Activated gamma-delta T cell treated with Interleukin-2 at 50 U/mL for 16 hours (primary cell): Measurements from ENCODE around the gene WDR33.
"Not testable (repeated sequence)": the region's sequence is repeated elsewhere in the genome, so short reads cannot be mapped to it uniquely, and the experiment has no call there.

Experiments used
- DNase-seq: peaks from one replicate; pipeline ENCODE4 v3.0.0-alpha.2; 2020

Gene WDR33

GRCh38 chr2:127807678-127808353, 3.2 kb downstream of the WDR33 start:
- no peak for DNase-seq

- not testable (repeated sequence) for DNase-seq
Observed at GRCh38 chr2:127806860-127807259, 4.1 kb downstream of the WDR33 start.

- DNase-seq: no peak
Observed at GRCh38 chr2:127805491-127805890, 5.5 kb downstream of the WDR33 start.

GRCh38 chr2:127799926-127800325, 11.0 kb downstream of the WDR33 start:
- no peak for DNase-seq

- DNase-seq: no peak
Observed at GRCh38 chr2:127796389-127796788, 14.6 kb downstream of the WDR33 start.

- DNase-seq: not testable (repeated sequence)
Observed at GRCh38 chr2:127794901-127795300, 16.1 kb downstream of the WDR33 start.

GRCh38 chr2:127792805-127793204, 18.2 kb downstream of the WDR33 start:
- DNase-seq: no peak

- DNase-seq: no peak
Observed at GRCh38 chr2:127790694-127791529, 20.1 kb downstream of the WDR33 start.

GRCh38 chr2:127786048-127786809, 24.7 kb downstream of the WDR33 start:
- no peak for DNase-seq

GRCh38 chr2:127784965-127785518, 25.9 kb downstream of the WDR33 start:
- DNase-seq: no peak

- no peak for DNase-seq
Observed at GRCh38 chr2:127783101-127783500, 27.9 kb downstream of the WDR33 start.

- DNase-seq: no peak
Observed at GRCh38 chr2:127778850-127779249, 32.1 kb downstream of the WDR33 start.

- no peak for DNase-seq
Observed at GRCh38 chr2:127778447-127778846, 32.5 kb downstream of the WDR33 start.

- no peak for DNase-seq
Observed at GRCh38 chr2:127776122-127776780, 34.7 kb downstream of the WDR33 start.

- DNase-seq: no peak
Observed at GRCh38 chr2:127771756-127772155, 39.2 kb downstream of the WDR33 start.

GRCh38 chr2:127770973-127771735, 39.8 kb downstream of the WDR33 start:
- DNase-seq: no peak

GRCh38 chr2:127770534-127770933, 40.4 kb downstream of the WDR33 start:
- not testable (repeated sequence) for DNase-seq

GRCh38 chr2:127769587-127769986, 41.4 kb downstream of the WDR33 start:
- no peak for DNase-seq

- no peak for DNase-seq
Observed at GRCh38 chr2:127768775-127769479, 42.0 kb downstream of the WDR33 start.

GRCh38 chr2:127763776-127764175, 47.2 kb downstream of the WDR33 start:
- DNase-seq: no peak

GRCh38 chr2:127762846-127763245, 48.1 kb downstream of the WDR33 start:
- DNase-seq: no peak
